AG04450 (cell line): Measurements from ENCODE around the gene SLC11A2. TPM values are rescaled to one million over a fixed set of nuclear protein-coding genes. Genes with fewer than 3 reads are reported as not detected.

Experiments
- CTCF ChIA-PET: fragments of 300-600, 350-600 bp; formaldehyde crosslinking; extraction: SDS; loops from one replicate; lab custom pipeline; 2022; ENCODE audit warnings: antibody characterized with exemption, inconsistent platforms; lab: Charles Lee
- POLR2A ChIA-PET: fragments of 350-600 bp; formaldehyde crosslinking; extraction: SDS; loops from one replicate; lab custom pipeline; 2021; ENCODE audit warnings: antibody characterized with exemption, inconsistent platforms; lab: Yijun Ruan, JAX
- DNase-seq: peaks from one replicate; pipeline ENCODE4 v3.0.0-alpha.2; 2011; ENCODE audit warnings: low read depth, low spot score
- H3K27ac ChIP-seq: one replicate; pipeline ENCODE4 v1.5.1; 2012; ENCODE audit warnings: low read depth, low read length, control low read depth
- H3K27me3 ChIP-seq: one replicate; pipeline ENCODE4 v1.6.0; 2012; ENCODE audit warnings: low read length; ENCODE audit not compliant: control insufficient read depth, insufficient read depth
- H3K4me3 ChIP-seq: 2 replicates; pipeline ENCODE4 v1.5.1; 2011; ENCODE audit warnings: mild to moderate bottlenecking, low read depth, low read length, control low read depth
- H3K9me3 ChIP-seq: 2 replicates; pipeline ENCODE4 v1.5.1; 2012; ENCODE audit warnings: low read length; ENCODE audit not compliant: control insufficient read depth, insufficient read depth
- polyA plus RNA-seq: library from polyadenylated mRNA; depleted of rRNA; stranded (reverse); fragments of >200 nt; gene quantifications from 2 replicates; pipeline ENCODE4 v1.2.3, GENCODE V29; 2011
- TF ChIP-seq, protein P1 (sequence below): IDR thresholded peaks from 2 replicates; pipeline ENCODE4 v1.5.1; 2011; ENCODE audit warnings: low read depth, low read length, control low read depth, inconsistent platforms

Gene SLC11A2
- polyA plus RNA-seq, 1 experiment: 91.2 TPM

DNA sequence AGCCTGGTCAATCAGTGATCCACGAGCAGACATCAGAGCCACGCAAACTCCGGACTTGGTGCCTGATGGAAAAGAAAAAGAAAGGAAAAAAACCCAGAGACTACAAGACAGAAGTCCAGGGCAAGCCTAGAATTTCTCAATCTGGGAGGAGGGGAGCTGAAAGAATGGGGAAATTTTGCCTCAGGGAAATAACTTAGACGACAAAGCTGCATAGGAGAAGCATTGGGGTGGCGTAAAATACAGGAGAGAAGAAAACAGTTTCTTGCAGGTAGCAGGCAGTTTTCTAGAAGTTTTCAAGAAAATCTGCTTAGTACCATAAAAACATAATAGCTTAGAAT lies 2.6 kb upstream of the SLC11A2 start:
- CTCF ChIA-PET: interaction anchor here (1.3 kb wide), 1 partner anchor 203 kb away, joined by 9 read pairs; no protein-coding TSS in a partner anchor
- TF ChIP-seq, protein P1, sequence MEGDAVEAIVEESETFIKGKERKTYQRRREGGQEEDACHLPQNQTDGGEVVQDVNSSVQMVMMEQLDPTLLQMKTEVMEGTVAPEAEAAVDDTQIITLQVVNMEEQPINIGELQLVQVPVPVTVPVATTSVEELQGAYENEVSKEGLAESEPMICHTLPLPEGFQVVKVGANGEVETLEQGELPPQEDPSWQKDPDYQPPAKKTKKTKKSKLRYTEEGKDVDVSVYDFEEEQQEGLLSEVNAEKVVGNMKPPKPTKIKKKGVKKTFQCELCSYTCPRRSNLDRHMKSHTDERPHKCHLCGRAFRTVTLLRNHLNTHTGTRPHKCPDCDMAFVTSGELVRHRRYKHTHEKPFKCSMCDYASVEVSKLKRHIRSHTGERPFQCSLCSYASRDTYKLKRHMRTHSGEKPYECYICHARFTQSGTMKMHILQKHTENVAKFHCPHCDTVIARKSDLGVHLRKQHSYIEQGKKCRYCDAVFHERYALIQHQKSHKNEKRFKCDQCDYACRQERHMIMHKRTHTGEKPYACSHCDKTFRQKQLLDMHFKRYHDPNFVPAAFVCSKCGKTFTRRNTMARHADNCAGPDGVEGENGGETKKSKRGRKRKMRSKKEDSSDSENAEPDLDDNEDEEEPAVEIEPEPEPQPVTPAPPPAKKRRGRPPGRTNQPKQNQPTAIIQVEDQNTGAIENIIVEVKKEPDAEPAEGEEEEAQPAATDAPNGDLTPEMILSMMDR: no peak
- POLR2A ChIA-PET: interaction anchor here (0.6 to 1.0 kb wide), 3 partner anchors 22 to 106 kb away, joined by 4 to 5 read pairs (median 4); partner anchors contain the start of gene CSRNP2
- no peaks in the 10 kb centered on the region; the same call in 1 of the 2 replicates for H3K9me3 ChIP-seq
- no peak overlapping the region for H3K4me3 ChIP-seq
- no peak for DNase-seq
- no peak overlapping the region for H3K27ac ChIP-seq
- H3K27me3 ChIP-seq: no peaks in the 10 kb centered on the region

DNA sequence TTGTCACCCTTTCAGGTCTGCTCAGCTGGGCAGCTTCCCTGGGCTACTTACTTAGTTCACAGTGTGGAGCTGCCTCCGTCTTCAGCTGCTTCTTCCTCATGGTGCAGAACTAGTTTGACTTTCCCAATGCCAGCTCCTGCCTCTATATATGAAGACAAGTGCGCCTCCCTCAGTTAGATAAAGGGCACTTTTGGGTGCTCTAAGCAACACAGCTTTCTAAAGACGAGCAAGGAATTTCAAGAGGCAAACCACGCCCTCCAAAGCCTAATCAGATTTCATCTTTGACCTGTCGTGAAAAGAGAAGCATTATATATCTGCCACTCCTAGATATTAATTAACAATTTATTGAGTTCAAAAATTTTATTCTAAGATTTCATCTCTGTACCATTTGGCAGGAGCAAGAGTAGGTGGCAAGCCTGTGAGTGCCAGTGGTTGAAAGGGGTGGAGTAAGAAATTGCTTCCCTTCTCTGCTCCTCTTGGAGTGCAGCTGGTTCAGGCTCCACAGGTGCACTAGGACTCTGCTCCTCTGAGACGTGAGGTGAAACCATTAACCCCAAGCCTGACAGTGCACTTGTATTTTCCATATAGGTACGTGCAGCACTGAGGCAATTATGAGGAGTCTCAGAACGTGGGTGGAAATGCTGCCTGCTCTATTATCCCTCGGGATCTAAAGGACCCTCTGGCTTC lies 2.1 kb upstream of the SLC11A2 start:
- Histone ChIP-seq H3K9me3 (no peaks in the 10 kb centered on the region; the same call in 1 of the 2 replicates), H3K27me3 (no peaks in the 10 kb centered on the region), H3K4me3 (no peak overlapping the region), H3K27ac (no peak overlapping the region)
- DNase-seq: no peak
- TF ChIP-seq, protein P1: peak; percentile 39
- ChIA-PET POLR2A (interaction anchor here (0.6 to 1.0 kb wide), 2 partner anchors 18 to 22 kb away, joined by 3 to 4 read pairs; no protein-coding TSS in a partner anchor), CTCF (interaction anchor here (0.8 to 2.7 kb wide), 6 partner anchors 19 to 312 kb away, joined by 4 to 9 read pairs (median 4); no protein-coding TSS in a partner anchor)

DNA sequence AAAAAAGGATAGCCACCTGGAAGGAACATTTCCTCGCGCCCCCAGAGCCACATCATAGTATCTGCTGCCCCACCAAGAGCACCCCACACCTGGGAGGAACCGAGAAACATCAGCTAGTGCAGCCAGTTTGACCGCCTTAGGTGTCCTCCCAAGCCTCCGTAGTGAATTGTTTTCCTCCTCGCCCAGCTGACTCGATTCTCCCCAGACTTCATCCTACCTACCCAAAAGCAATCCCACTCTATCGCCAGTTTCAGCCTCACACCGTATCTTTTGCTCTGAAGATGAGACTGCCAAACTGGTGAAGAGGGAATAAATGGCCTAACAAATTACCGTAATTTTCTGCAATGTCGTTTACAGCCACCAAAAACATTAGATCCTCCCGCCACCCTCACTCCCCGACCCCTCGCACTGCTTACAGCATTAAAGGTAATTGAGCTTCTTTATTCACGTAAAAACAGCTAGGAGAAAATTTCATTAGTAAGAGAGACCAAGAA lies 1.2 kb upstream of the SLC11A2 start:
- Histone ChIP-seq H3K4me3 (no peak overlapping the region), H3K27ac (no peak overlapping the region), H3K27me3 (no peaks in the 10 kb centered on the region), H3K9me3 (no peaks in the 10 kb centered on the region; the same call in 1 of the 2 replicates)
- POLR2A ChIA-PET: no interaction called here
- TF ChIP-seq, protein P1: no peak
- no peak for DNase-seq
- CTCF ChIA-PET: interaction anchor here (0.6 to 2.7 kb wide), 9 partner anchors 20 to 363 kb away, joined by 3 to 9 read pairs (median 4); no protein-coding TSS in a partner anchor

DNA sequence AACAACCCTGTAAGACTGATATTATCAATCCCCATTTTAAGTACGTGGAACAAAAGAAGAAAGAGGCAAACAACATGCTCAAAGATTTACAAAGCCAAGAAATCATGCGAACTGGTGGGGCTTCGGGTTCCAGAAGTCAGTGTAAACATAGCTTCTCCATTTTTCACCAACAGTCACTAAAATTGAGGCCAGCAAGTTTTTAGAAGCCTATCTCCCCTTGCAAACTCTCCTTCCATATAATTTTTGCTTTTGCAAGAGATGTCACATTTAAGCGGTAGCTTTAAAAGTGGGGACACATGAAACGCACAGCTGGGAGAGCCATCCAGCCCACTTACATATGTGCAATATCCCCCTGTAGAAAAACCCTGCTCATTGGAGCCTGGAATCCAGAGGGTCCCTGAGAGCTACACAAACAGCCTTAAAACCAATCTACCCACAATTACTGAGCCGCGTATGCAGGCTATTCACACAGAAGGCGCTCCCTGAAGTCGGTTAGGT lies 797 bp downstream of the SLC11A2 start:
- H3K9me3 ChIP-seq: no peaks in the 10 kb centered on the region; the same call in 1 of the 2 replicates
- H3K27me3 ChIP-seq: no peaks in the 10 kb centered on the region
- DNase-seq: no peak
- ChIA-PET POLR2A (interaction anchor here (0.6 to 3.0 kb wide), 4 partner anchors 25 to 261 kb away, joined by 3 to 19 read pairs (median 4); partner anchors contain the start of gene CSRNP2), CTCF (interaction anchor here (0.6 to 2.7 kb wide), 4 partner anchors 200 to 315 kb away, joined by 4 to 7 read pairs (median 5); no protein-coding TSS in a partner anchor)
- H3K4me3 ChIP-seq: peak overlapping the region; percentile 88
- H3K27ac ChIP-seq: peak overlapping the region; percentile 87
- TF ChIP-seq, protein P1: no peak
